NCI-H2081 (cell line): ENCODE measurements around the gene JMJD7.

Experiments used
- DNase-seq, 2 experiments: peaks; one replicate each; lab custom pipeline; 2025; lab: John Stamatoyannopoulos, UW

The JMJD7 gene

GRCh38 chr15:41883484-41883825 lies 55.6 kb downstream of the JMJD7 start:
- no peak for DNase-seq

- DNase-seq, result no peak
Observed at GRCh38 chr15:41884458-41884857, 56.6 kb downstream of the JMJD7 start.

- no peak for DNase-seq
Observed at GRCh38 chr15:41885321-41885720, 57.4 kb downstream of the JMJD7 start.

GRCh38 chr15:41885841-41886240 lies 57.9 kb downstream of the JMJD7 start:
- DNase-seq, result no peak

DNA sequence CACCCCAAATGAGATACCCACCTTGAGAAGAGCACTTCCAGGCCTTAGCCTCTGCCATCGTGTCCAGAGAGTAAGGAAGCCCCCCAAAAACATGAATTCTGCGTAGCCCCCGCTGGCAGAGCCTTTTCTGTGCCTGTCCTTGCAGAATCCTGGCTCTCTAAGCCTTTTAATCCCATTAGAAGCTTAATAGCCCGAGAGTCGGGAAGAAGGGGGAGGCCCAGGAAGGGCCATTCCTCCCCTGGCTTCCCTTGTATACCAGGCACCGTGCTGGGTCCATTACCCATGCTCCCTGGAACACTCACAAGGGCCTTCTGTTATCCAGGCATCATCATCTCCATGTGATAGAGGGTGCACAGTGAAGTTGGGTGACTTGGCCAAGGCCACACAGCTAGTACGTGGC lies 58.8 kb downstream of the JMJD7 start:
- no peak for DNase-seq

- DNase-seq, result no peak
Observed at GRCh38 chr15:41887161-41887560, 59.3 kb downstream of the JMJD7 start.
